CD4-positive, alpha-beta T cell treated with Interleukin-2 at 100 ng/mL for 4 hours (primary cell): Measurements from ENCODE around the gene ADAMTS18.

ENCODE experiments used
- DNase-seq: peaks from one replicate; pipeline ENCODE4 v3.0.0-alpha.2; 2020; ENCODE audit warnings: low spot score

ADAMTS18 gene

DNA sequence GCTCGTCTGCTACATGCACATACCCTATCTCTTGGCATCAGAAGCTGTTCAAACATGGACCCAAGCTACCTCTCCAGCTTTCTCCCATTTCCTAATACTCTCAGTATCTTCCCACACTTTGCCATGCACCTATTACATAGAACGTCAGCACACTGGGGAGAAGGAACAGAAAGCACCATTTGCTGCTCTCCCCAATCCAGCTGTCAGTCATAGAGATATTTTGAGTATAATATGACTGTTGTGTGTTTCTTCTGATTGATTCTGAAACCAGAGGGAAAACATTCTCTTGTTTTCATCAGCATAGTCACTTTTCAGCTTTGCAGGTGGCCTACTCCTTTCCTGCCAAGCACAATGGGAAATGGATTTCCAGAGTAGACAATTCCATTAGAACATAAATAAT, 107.1 kb downstream of the ADAMTS18 start:
- DNase-seq, result no peak

DNA sequence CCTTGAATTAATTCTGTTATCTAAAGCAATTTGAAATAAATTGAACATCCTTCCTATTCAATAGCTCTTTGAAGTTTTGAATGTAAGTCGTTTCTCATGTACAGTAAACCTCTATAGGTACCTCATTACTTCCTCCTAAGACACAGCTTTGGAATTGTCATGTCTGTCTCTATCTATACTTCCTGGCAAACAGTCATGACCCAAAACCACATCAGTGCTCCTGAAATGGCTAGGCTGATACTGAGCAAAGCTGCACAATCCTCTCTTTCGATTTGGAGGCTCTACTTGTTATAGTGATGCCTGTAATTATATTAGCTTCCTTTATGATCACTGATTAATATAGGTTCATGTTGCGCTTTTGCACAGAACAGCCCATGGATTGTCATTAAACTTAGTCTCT, 110.1 kb downstream of the ADAMTS18 start:
- no peak for DNase-seq

GRCh38 chr16:77323695-77324094, 111.1 kb downstream of the ADAMTS18 start:
- DNase-seq, result no peak

DNA sequence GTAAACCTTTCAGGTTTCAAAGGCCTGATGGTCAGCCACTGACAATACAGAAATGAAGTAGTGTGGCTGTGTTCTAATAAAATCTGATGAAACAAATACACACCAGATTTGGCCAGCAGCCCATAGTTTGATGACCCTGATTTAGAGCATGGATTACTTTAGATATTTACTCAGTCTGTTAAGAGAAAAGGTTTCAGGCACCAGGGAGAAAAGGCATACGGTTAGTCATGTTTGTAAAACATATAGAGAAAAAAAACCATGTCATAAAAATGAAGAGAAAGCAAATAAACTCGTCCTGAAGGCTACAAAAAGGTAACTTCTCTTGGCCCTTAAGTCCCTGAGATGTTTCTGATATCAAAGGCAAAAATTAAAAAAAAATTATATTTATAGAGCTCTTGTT, 112.1 kb downstream of the ADAMTS18 start:
- DNase-seq, result no peak

DNA sequence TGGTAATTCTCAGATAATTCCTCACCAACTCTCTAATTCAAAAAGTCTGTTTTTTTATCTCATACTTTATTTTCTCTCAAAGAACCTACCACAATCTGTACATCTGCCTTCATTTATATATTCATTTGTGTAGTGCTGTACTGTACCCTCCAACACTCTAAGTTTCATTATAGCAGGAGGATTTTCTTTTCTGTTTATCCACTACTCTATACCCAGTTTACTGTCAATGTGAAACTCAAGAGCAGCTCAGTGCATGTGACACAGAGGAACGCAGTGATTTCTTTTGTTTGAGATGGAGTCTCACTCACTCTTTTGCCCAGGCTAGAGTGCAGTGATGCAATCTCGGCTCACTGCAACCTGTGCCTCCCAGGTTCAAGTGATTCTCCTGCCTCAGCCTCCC, 117.8 kb downstream of the ADAMTS18 start:
- DNase-seq, result no peak

DNA sequence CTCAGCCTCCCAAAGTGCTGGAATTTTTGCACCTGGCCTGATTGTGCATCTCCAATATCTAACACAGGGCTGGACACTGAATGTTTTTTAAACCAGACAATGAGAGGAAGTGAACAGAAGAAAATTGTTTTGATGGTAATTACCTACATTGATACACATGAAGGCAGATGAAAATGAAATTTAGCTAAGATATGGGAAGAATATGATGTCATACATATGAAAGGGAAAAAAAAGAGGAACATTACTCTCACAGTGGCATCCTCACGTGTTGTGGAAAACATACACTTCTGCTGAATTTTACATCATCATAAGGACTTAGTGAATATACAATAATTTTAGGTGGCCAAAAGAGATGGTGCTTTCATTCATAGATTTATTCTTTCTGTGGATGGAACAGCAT, 124.0 kb downstream of the ADAMTS18 start:
- DNase-seq, result no peak

GRCh38 chr16:77308163-77308561, 126.7 kb downstream of the ADAMTS18 start:
- no peak for DNase-seq

- DNase-seq, result no peak
These were observed 127.2 kb downstream of the ADAMTS18 start for GRCh38 chr16:77307426-77308162.

- DNase-seq, result no peak
These were observed 128.8 kb downstream of the ADAMTS18 start for GRCh38 chr16:77306075-77306474.

- DNase-seq, result no peak
These were observed 130.0 kb downstream of the ADAMTS18 start for GRCh38 chr16:77304877-77305276.

DNA sequence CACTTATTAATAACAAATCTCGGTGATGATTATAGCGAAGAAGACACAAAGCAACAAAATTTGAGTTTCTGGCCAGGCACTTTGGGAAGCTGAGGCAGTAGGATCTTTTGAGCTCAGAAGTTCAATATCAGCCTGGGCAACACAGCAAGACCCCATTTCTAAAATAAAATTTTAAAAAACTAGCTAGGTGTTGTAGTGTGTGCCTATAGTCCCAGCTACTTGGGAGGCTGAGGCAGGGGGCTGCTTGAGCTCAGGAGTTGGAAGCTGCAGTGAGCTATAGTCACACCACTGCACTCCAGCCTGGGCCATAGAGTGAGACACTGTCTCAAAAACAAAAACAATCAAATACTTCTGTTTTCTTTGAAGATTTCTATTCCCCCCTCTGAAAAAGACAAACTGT, 130.7 kb downstream of the ADAMTS18 start:
- no peak for DNase-seq

DNA sequence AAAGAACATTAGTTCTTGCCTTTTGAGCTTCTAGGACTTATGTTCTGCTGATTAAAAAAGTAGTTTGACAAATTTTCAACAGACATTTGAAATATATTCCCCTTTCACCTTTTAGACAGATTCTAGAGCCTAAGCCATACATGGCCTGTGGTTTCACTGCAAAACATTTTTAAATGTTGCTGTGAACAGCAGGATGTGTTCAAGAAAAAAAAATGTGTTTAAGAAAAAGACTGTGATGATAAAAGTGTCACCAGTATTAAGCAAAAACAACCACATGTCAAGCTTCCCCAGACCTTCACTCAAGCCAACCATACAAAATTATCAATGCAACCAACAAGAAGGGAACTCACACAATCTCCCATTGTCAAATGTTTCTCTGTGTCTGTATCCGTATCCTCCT, 132.2 kb downstream of the ADAMTS18 start:
- no peak for DNase-seq

DNA sequence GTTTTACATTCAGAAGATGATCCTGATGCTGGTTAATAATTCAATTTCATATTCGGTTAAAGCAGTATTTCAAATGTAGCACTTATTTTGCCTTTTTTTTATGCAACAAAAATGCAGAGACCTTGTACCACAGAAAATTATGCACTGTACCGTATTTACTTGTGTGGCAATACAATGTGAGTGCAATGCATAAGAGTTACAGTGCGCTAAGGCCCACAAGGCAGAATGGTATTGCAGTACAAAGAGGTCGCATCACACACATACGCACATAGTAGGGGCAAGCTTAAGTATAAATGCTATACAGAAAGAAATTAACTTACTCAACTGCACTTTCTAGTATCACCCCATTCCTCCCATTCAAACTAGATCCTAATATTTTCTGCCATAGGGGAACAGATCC, 132.6 kb downstream of the ADAMTS18 start:
- no peak for DNase-seq

GRCh38 chr16:77300256-77300655, 134.6 kb downstream of the ADAMTS18 start:
- DNase-seq, result no peak

DNA sequence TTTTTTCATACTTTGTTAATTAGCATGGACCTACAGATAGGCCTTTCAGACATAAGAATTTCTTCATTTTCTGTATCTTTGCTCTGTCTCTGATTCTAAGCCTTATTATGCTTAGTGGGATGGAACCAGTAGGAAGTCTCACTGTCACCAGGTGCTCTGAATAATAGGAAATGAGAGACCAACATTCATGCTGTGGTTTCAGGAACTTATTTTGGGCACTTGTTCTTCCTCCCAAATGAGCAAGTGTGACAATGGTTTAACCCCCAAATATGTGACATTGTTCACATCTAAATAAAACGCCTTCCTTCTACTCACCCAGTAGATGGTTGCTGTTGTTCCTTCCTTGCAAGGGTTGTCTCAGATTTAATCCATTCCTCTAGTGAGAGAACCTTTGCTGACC, 135.4 kb downstream of the ADAMTS18 start:
- DNase-seq, result no peak

GRCh38 chr16:77298418-77299360, 136.1 kb downstream of the ADAMTS18 start:
- no peak for DNase-seq

- DNase-seq, result no peak
These were observed 136.8 kb downstream of the ADAMTS18 start for GRCh38 chr16:77297996-77298395.

- no peak for DNase-seq
These were observed 138.9 kb downstream of the ADAMTS18 start for GRCh38 chr16:77295896-77296295.

- no peak for DNase-seq
These were observed 144.3 kb downstream of the ADAMTS18 start for GRCh38 chr16:77290451-77291115.

GRCh38 chr16:77289331-77289809, 145.5 kb downstream of the ADAMTS18 start:
- no peak for DNase-seq

DNA sequence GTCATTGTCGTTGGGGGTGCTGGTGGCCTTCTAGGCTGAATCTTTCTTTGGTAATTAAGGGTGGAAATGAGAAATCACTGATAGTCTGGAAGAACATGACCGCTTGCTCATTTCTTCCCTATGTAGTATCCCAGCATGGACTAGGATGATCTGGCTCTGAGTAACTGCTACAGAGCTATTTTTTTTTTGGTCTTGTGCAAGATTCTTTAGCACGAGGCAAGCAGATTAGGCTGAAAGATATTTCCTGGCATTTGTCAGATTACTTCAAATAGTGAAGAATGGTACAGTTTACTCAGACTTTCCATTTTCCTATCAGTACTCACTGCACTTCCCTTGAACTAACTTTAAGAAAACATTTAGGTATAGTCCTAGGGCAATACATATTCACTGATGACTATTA, 146.6 kb downstream of the ADAMTS18 start:
- no peak for DNase-seq

GRCh38 chr16:77285676-77286075, 149.2 kb downstream of the ADAMTS18 start:
- no peak for DNase-seq

DNA sequence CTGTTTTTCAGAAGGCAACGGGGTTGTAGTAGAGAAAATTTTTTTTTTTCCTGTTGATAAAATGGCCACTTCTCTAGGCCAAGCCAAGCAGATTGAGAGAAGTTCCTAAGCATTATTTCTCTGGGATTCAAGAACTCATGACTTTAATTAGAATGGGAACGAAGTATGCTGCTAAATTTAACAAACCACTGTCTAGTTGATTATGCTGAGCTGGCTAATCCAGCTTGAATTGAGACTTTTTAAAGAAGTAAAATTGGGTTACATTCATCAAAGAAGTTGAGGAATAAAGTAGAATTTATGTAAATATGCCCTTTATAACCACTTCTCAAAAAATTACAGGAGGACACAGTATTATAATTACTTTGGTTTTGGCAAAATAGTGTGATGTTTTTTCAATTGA, 152.5 kb downstream of the ADAMTS18 start:
- no peak for DNase-seq
